Choroid plexus epithelial cell (primary cell): Measurements from ENCODE around the gene SOX6.

Experiments
- DNase-seq: peaks from one replicate; pipeline ENCODE4 v3.0.0-alpha.2; 2010; ENCODE audit warnings: low read depth
- H3K4me3 ChIP-seq: 2 replicates; pipeline ENCODE4 v1.5.1; 2011; ENCODE audit warnings: low read depth, mild to moderate bottlenecking, control low read depth, low read length, moderate library complexity
- CTCF ChIP-seq: conservative IDR thresholded peaks from 2 replicates; pipeline ENCODE4 v1.5.1; 2011; ENCODE audit warnings: low read depth, mild to moderate bottlenecking, control low read depth, inconsistent platforms, low read length, moderate library complexity

The SOX6 gene

DNA sequence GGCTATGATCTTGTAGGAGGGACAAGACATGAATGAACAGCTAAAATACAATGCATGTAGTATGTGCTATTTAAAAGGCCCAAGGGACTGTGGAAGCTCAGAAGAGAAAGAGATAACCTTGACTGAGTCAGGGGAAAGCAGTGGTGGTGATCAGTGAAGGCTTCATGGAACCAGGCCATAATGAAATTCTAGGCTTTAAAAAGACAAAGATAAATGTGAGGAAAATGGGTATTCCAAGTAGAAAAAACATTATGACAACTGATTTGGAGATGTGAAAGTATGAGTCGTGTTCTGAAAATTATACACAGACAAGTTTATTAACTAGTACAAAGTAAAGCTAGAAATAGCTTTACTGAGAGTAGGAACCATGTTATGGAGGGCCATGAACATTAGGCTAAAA is 189.8 kb downstream of the SOX6 start:
- DNase-seq = no peak

GRCh38 chr11:16160146-16160545 is 196.2 kb downstream of the SOX6 start:
- no peak for TF ChIP-seq CTCF
- H3K4me3 ChIP-seq = no peak overlapping the region
- no peak for DNase-seq

More for the DNA sequence above, 189.8 kb downstream of the SOX6 start:
- no peak overlapping the region for H3K4me3 ChIP-seq
- TF ChIP-seq CTCF = no peak

GRCh38 chr11:16158426-16158994 is 197.8 kb downstream of the SOX6 start:
- no peak for DNase-seq
- no peak overlapping the region for H3K4me3 ChIP-seq
- no peak for TF ChIP-seq CTCF

GRCh38 chr11:16157327-16157726 is 199.0 kb downstream of the SOX6 start:
- DNase-seq = no peak
- no peak for TF ChIP-seq CTCF
- no peak overlapping the region for H3K4me3 ChIP-seq

DNA sequence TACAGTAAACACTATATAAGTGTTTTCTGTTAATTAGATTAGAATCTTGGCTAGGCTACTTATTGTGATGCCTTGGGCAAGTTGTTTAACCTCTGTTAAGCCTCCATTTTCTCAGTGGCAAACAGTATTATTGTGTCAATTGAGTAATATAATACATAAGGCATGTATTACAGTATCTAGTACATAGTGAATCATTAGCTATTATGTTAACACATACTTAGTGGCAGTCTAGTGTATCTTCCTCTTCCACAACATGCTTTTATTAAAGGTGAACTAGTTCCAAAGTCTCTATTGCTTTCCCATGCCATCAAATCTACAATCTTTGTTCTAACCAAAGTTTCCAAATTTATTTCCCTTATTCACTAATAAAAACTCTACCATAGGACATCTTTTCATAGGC is 200.9 kb downstream of the SOX6 start:
- no peak for TF ChIP-seq CTCF
- no peak overlapping the region for H3K4me3 ChIP-seq
- no peak for DNase-seq

- H3K4me3 ChIP-seq = no peak overlapping the region
- no peak for DNase-seq
- TF ChIP-seq CTCF = no peak
Observed at GRCh38 chr11:16154715-16155396, 201.5 kb downstream of the SOX6 start.

DNA sequence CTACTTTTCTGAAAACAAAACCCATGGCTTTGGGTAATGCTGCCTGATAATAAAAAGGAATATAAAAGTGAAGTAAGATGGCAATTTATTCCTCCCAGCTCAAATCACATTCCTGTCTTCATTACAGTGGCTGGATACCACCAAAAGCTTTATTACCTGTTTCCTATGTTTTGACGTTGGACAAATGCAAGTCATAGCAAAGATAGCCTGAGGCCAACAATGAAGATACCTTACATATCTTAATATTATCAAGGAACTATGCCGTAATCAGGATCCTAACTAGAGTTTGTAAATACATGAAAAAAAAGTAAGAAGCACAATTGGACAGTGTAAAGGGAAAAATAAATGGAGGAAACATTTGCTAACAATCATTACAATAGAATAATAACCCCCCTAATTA is 202.4 kb downstream of the SOX6 start:
- no peak for TF ChIP-seq CTCF
- H3K4me3 ChIP-seq = no peak overlapping the region
- no peak for DNase-seq
